HS-27A (cell line): ENCODE results near the gene ZNF10.

Experiments used
- DNase-seq: peaks from one replicate; pipeline ENCODE4 v3.0.0-alpha.2; 2012; ENCODE audit warnings: low read depth, missing footprints

The ZNF10 gene

DNA sequence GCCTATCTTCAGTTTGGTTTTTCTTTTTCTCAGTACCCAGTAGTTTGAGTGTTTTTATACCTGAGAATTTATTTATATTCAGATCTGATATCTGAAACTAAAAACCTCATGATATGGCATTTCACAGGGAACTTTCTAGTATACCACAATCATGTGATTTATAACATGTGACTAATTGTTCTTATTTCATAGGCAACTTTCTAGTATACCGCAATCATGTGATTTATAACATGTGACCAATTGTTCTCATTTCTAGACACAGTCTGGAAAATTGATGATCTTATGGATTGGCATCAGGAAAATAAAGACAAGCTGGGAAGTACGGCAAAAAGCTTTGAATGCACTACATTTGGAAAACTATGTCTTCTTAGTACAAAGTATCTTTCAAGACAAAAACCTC is 71.5 kb downstream of the ZNF10 start:
- no peak for DNase-seq

DNA sequence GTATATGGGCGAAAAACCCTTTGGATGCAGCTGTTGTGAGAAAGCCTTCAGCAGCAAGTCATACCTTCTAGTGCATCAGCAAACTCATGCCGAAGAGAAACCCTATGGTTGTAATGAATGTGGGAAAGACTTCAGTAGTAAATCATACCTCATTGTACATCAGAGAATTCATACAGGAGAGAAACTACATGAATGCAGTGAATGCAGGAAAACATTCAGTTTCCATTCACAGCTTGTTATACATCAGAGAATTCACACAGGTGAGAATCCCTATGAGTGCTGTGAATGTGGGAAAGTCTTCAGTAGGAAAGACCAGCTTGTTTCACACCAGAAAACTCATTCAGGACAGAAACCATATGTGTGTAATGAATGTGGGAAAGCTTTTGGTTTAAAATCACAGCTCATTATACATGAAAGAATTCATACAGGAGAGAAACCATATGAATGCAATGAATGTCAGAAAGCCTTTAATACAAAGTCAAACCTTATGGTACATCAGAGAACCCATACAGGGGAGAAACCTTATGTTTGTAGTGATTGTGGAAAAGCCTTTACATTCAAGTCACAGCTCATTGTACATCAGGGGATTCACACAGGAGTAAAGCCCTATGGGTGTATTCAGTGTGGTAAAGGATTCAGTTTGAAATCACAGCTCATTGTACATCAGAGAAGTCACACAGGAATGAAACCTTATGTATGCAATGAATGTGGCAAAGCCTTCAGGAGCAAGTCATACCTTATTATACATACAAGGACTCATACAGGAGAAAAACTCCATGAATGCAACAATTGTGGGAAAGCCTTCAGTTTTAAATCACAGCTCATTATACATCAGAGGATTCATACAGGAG is 72.3 kb downstream of the ZNF10 start:
- DNase-seq, result no peak

DNA sequence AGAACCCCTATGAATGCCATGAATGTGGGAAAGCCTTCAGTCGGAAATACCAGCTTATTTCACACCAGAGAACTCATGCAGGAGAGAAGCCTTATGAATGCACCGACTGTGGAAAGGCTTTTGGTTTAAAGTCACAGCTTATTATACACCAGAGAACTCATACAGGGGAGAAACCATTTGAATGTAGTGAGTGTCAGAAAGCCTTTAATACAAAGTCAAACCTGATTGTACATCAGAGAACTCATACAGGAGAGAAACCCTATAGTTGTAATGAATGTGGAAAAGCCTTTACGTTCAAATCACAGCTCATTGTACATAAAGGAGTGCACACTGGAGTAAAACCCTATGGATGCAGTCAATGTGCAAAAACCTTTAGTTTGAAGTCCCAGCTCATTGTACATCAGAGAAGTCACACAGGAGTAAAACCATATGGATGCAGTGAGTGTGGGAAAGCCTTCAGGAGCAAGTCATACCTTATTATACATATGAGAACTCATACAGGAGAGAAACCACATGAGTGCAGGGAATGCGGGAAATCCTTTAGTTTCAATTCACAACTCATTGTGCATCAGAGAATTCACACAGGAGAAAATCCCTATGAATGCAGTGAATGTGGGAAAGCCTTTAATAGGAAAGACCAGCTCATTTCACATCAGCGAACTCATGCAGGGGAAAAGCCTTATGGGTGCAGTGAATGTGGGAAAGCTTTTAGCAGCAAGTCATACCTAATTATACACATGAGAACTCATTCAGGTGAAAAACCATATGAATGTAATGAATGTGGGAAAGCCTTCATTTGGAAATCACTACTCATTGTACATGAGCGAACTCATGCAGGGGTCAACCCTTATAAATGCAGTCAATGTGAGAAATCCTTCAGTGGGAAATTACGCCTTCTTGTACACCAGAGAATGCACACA is 73.2 kb downstream of the ZNF10 start:
- DNase-seq, result no peak

DNA sequence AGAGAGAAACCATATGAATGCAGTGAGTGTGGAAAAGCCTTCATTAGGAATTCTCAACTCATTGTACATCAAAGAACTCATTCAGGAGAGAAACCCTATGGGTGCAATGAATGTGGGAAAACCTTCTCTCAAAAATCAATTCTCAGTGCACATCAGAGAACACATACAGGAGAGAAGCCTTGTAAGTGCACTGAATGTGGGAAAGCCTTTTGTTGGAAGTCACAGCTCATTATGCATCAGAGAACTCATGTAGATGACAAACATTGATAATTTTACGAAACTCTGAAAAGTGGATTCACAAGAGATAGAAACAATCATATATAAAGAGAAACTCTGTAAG is 73.8 kb downstream of the ZNF10 start:
- no peak for DNase-seq

DNA sequence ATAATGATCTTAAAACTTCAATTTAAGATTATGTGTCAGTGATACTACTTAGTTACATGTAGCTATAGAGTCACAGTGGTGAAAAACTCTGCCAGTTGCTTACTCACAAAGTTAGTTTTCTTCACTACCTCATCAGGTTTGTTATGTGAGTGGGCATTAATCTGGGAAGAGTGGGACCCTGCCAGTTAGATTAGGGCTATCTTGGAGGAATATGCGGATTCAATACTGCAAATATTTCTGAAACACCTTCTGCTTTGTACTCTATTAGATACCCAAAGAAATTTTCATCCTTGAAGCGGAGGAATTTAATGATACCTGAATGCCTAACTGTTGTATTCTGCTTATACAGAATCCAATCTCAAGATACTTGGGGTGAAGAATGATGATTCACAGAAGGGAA is 76.0 kb downstream of the ZNF10 start:
- DNase-seq, result no peak
